Natural killer cell treated with Interleukin-12 subunit alpha and Interleukin-12 subunit beta and Interleukin-15 and Interleukin-18, amount 100 ng/mL, for 72 hours (primary cell): ENCODE results near the gene BTBD17. TPM values are rescaled to one million over a fixed set of nuclear protein-coding genes. Genes with fewer than 3 reads are reported as not detected.

Experiments
- ATAC-seq, 2 donors: fragments of 150-1000 bp; cut with Tn5 transposase in 1 of 2; sonication (Bioruptor Pico), chemical (Tn5 transposase) in 1 of 2; 2 replicates each; pipeline ENCODE4 v1.10.0; 2021
- DNase-seq: peaks from one replicate; pipeline ENCODE4 v3.0.0; 2022; ENCODE audit warnings: low spot score
- H3K27ac Mint-ChIP-seq, 2 donors: 1 replicate in 1 of 2; 2 replicates in 1 of 2; pipeline ENCODE4 v1.8.0; 2022; ENCODE audit warnings: mixed read lengths in 2 of 2, mild to moderate bottlenecking in 1 of 2, moderate library complexity in 1 of 2
- H3K27me3 Mint-ChIP-seq, 2 donors: 1 replicate in 1 of 2; 2 replicates in 1 of 2; pipeline ENCODE4 v1.8.0; 2022; ENCODE audit warnings: mixed read lengths in 2 of 2
- H3K36me3 Mint-ChIP-seq: one replicate; pipeline ENCODE4 v1.8.0; 2022; ENCODE audit warnings: mixed read lengths
- H3K4me1 Mint-ChIP-seq, 2 donors: 1 replicate in 1 of 2; 2 replicates in 1 of 2; pipeline ENCODE4 v1.8.0; 2022; ENCODE audit warnings: low read depth in 2 of 2, mixed read lengths in 2 of 2, mild to moderate bottlenecking in 1 of 2
- H3K4me3 Mint-ChIP-seq: one replicate; pipeline ENCODE4 v1.8.0; 2022; ENCODE audit warnings: mixed read lengths
- H3K9me3 Mint-ChIP-seq: 2 replicates; pipeline ENCODE4 v1.8.0; 2022; ENCODE audit warnings: mixed read lengths
- total RNA-seq, 2 donors: library from RNA; stranded (reverse); gene quantifications; one replicate each; pipeline ENCODE4 v1.2.3, GENCODE V29; 2022

BTBD17 gene
- total RNA-seq, 2 donors from 2014 or later = not detected

GRCh38 chr17:74393346-74393942 lies 31.8 kb upstream of the BTBD17 start:
- no peaks in the 10 kb centered on the region for H3K36me3 Mint-ChIP-seq
- H3K4me1 Mint-ChIP-seq = peaks cover 0 to 5% of the 10 kb centered on the region in 2 donors
- H3K9me3 Mint-ChIP-seq = no peaks in the 10 kb centered on the region
- ATAC-seq (no peak), DNase-seq (peak; percentile 13)
- H3K27ac Mint-ChIP-seq = no peak overlapping the region
- no peaks in the 10 kb centered on the region for H3K27me3 Mint-ChIP-seq
- H3K4me3 Mint-ChIP-seq = no peak overlapping the region

- Mint-ChIP-seq H3K36me3 (no peaks in the 10 kb centered on the region), H3K27me3 (no peaks in the 10 kb centered on the region), H3K9me3 (no peaks in the 10 kb centered on the region), H3K4me1 (peaks cover 0 to 5% of the 10 kb centered on the region in 2 donors), H3K4me3 (no peak overlapping the region), H3K27ac (no peak overlapping the region)
- DNase-seq = no peak
- ATAC-seq = no peak
Observed at GRCh38 chr17:74392848-74393247, 31.2 kb upstream of the BTBD17 start.

- Mint-ChIP-seq H3K36me3 (no peaks in the 10 kb centered on the region), H3K27ac (no peak overlapping the region), H3K9me3 (no peaks in the 10 kb centered on the region), H3K27me3 (no peaks in the 10 kb centered on the region), H3K4me1 (peaks cover 0 to 5% of the 10 kb centered on the region in 2 donors), H3K4me3 (no peak overlapping the region)
- DNase-seq (peak; percentile 20), ATAC-seq (no peak)
Observed at GRCh38 chr17:74391771-74392170, 30.1 kb upstream of the BTBD17 start.

DNA sequence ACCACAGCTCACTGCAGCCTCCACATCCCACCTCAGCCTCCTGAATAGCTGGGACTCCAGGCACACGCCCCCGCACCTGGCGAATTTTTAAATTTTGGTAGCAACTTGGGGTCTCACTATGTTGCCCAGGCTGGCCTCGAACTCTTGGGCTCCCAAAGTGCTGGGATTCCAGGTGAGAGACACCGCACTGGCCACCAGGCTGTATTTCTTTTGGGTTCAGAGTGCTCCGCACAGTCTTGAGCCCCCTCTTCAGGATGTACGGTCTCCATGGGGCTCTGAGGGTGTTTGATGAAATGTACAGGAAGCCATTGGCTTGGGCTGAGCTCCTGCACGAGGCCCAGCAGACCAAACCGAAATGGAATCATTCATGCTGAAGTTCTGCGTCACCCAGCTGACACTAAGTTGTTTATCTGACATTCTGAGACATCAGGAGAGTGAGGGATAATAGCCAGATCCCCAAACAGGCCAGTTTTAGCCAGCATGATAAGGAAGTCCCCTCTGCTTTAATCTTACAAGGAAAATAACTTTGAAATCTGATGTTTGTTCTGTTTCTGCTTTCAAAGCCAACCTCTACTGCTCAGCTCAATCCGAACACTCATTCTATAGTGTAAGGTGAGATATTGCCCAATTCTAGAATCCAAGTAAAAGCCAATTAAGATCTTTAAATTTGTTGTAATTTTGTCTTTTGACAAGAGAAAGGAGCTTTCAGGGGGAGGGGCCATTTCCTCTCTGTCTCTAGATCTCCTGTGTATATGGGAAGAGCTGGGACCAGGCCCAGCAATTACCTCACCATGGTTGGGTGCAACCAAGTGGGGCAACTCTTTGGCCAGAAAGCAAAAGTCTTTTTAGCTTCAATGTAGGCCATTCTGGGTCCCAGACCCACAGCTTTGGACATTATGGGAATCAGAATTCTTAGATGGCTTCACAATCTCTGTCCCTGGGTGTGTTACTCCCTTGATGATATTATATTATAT lies 29.3 kb upstream of the BTBD17 start:
- no peaks in the 10 kb centered on the region for H3K36me3 Mint-ChIP-seq
- no peak overlapping the region for H3K4me3 Mint-ChIP-seq
- H3K27me3 Mint-ChIP-seq = no peaks in the 10 kb centered on the region
- no peak overlapping the region for H3K27ac Mint-ChIP-seq
- no peak for ATAC-seq
- H3K9me3 Mint-ChIP-seq = no peaks in the 10 kb centered on the region
- DNase-seq = peak; percentile 42
- H3K4me1 Mint-ChIP-seq = peaks cover 0 to 5% of the 10 kb centered on the region in 2 donors

GRCh38 chr17:74389937-74390679 lies 28.4 kb upstream of the BTBD17 start:
- no peaks in the 10 kb centered on the region for H3K36me3 Mint-ChIP-seq
- DNase-seq (no peak), ATAC-seq (no peak)
- peaks cover 0 to 5% of the 10 kb centered on the region in 2 donors for H3K4me1 Mint-ChIP-seq
- H3K27me3 Mint-ChIP-seq = no peaks in the 10 kb centered on the region
- no peaks in the 10 kb centered on the region for H3K9me3 Mint-ChIP-seq
- H3K4me3 Mint-ChIP-seq = no peak overlapping the region
- no peak overlapping the region for H3K27ac Mint-ChIP-seq

DNA sequence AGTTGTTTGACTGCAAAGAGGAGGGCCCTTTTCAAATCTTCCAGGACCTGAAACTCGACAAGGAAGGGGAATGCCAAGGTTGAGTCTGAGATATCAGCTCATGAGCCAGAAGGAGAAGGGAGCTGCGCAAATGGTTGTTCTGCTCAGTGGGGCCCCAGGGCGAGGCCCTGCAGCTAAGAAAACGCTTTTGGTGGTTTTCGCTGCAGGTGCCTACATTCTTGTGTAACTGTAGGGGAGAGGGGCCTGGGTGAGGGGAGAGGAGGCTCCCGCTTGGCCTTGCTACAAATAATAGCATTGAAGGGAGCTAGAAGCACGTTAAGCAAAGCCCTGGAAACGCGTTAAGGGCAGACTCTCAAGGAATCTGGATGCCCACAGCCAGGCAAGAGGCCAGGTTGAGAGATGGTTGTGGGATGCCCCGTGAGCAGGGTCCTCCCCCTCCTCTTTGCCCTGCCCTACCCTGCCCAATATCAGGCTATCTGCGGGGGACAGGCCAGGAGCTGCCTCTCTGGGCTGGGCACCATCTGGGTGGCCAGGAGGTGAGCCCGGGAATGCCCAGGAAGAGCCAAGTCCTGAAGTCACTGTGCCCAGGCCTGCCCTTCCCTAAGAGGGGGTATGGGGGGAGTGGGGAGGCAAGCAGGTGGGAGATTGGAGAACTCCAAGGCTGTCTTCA lies 27.6 kb upstream of the BTBD17 start:
- H3K36me3 Mint-ChIP-seq = no peaks in the 10 kb centered on the region
- peaks cover 0 to 5% of the 10 kb centered on the region in 2 donors for H3K4me1 Mint-ChIP-seq
- no peak for ATAC-seq

GRCh38 chr17:74387365-74388218 lies 25.9 kb upstream of the BTBD17 start:
- Mint-ChIP-seq H3K9me3 (no peaks in the 10 kb centered on the region), H3K27me3 (no peaks in the 10 kb centered on the region), H3K36me3 (no peaks in the 10 kb centered on the region), H3K4me3 (no peak overlapping the region), H3K27ac (no peak overlapping the region), H3K4me1 (peaks cover 0 to 5% of the 10 kb centered on the region in 2 donors)
- peak; percentile 50 for DNase-seq
- no peak for ATAC-seq

More for the DNA sequence above, 27.6 kb upstream of the BTBD17 start:
- peak; percentile 49 for DNase-seq
- H3K27me3 Mint-ChIP-seq = no peaks in the 10 kb centered on the region
- H3K27ac Mint-ChIP-seq = no peak overlapping the region
- no peak overlapping the region for H3K4me3 Mint-ChIP-seq
- no peaks in the 10 kb centered on the region for H3K9me3 Mint-ChIP-seq

DNA sequence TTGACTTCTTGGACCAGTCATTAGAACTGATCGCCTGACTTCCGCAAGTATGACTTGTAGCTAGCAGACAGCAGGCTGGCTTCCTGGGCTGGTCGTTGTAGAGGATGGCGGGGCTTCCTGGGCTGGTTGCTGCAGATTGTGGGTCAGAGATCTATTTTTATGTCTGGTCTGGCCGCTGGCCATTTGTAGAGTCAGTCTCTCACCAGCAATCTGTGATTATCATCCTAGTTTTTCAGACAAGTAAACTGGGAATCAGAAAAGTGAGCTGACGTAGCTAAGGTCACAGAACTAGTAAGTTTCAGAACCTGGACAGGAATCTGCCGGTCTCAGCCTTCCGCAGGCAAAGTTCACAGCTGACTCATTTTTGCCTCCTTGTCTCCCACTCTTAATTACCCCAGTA lies 24.7 kb upstream of the BTBD17 start:
- ATAC-seq = no peak
- H3K27ac Mint-ChIP-seq = no peak overlapping the region
- H3K36me3 Mint-ChIP-seq = no peaks in the 10 kb centered on the region
- H3K4me1 Mint-ChIP-seq = peaks cover 0 to 1% of the 10 kb centered on the region in 2 donors
- peak; percentile 41 for DNase-seq
- no peak overlapping the region for H3K4me3 Mint-ChIP-seq
- H3K9me3 Mint-ChIP-seq = no peaks in the 10 kb centered on the region
- H3K27me3 Mint-ChIP-seq = no peaks in the 10 kb centered on the region

DNA sequence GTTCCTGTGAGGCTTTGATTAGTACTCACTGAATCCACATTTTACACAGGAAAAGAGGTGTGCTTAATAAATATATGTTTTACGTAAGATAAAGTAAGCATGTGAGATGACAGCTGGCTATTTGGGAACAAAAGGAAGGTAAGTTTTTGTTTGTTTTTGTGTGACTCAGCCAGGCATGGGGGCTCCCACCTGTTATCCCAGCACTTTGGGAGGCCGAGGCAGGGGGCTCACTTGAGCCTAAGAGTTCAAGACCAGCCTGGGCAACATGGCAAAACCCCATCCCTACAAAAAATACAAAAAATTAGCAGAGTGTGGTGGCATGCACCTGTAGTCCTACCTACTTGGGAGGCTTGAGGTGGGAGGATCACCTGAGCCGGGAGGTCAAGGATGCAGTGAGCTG lies 23.5 kb upstream of the BTBD17 start:
- Mint-ChIP-seq H3K4me1 (peaks cover 0 to 9% of the 10 kb centered on the region in 2 donors), H3K27ac (no peak overlapping the region), H3K9me3 (no peaks in the 10 kb centered on the region), H3K4me3 (no peak overlapping the region), H3K36me3 (no peaks in the 10 kb centered on the region), H3K27me3 (no peaks in the 10 kb centered on the region)
- DNase-seq (no peak), ATAC-seq (no peak)

DNA sequence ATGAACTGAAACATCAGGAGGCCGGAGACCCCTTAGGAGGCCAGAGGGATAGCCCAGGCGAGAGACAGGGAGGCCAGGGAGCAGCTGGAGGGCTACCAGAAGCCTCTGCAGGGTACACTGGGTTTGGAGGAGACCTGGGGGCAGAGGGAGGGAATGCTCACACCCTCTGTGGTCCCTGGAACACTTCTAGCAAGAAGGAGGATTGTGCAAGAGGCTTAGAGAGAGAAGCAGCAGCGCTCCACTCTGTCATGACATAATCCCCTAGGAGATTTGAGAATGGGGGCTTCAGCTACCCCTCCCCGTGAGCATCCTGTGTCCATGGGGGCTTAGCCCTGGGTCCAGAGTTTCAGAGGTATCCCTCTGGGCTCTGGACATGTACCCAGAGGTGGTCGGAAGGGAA lies 21.5 kb upstream of the BTBD17 start:
- no peaks in the 10 kb centered on the region for H3K9me3 Mint-ChIP-seq
- H3K4me3 Mint-ChIP-seq = no peak overlapping the region
- H3K36me3 Mint-ChIP-seq = no peaks in the 10 kb centered on the region
- H3K27ac Mint-ChIP-seq = no peak overlapping the region
- H3K27me3 Mint-ChIP-seq = no peaks in the 10 kb centered on the region
- ATAC-seq (no peak), DNase-seq (no peak)
- peaks cover 2 to 19% of the 10 kb centered on the region in 2 donors for H3K4me1 Mint-ChIP-seq

GRCh38 chr17:74380959-74381808 lies 19.5 kb upstream of the BTBD17 start:
- H3K36me3 Mint-ChIP-seq = no peaks in the 10 kb centered on the region
- H3K4me1 Mint-ChIP-seq = peaks cover 9 to 25% of the 10 kb centered on the region in 2 donors
- no peaks in the 10 kb centered on the region for H3K9me3 Mint-ChIP-seq
- DNase-seq = no peak
- ATAC-seq = no peak
- H3K27ac Mint-ChIP-seq = no peak overlapping the region
- no peaks in the 10 kb centered on the region for H3K27me3 Mint-ChIP-seq
- no peak overlapping the region for H3K4me3 Mint-ChIP-seq
